Upper lobe of left lung (tissue), 4 donors: ENCODE results near the gene GNS.

Experiments
- CTCF ChIP-seq, 6 experiments: fragments of 450-650 bp in 4 of 6; fragments of 200-600 bp in 2 of 6; sonication (generic) in 2 of 6; IDR thresholded peaks; one replicate each; pipeline ENCODE4 v1.5.1; 2016 to 2019; ENCODE audit warnings: antibody characterized with exemption in 6 of 6
- POLR2A ChIP-seq, 4 donors: fragments of 450-650 bp; IDR thresholded peaks; one replicate each; pipeline ENCODE4 v1.5.1; 2016 to 2017; ENCODE audit warnings: antibody characterized with exemption in 4 of 4, mild to moderate bottlenecking in 2 of 4
- POLR2AphosphoS5 ChIP-seq, 2 donors: sonication (generic); formaldehyde crosslinking; IDR thresholded peaks; one replicate each; pipeline ENCODE4 v1.5.1; 2017; ENCODE audit warnings: antibody characterized with exemption in 2 of 2

GRCh38 chr12:64673490-64674169 lies 85.6 kb downstream of the GNS start:
- no peak for TF ChIP-seq POLR2A (IDR thresholded peaks at IDR 0.05)
- TF ChIP-seq POLR2AphosphoS5 (IDR thresholded peaks at IDR 0.05) = no peak
- no peak for TF ChIP-seq CTCF (IDR thresholded peaks at IDR 0.05)
